Measurements from ENCODE around the gene PCBD2.
"Not testable (repeated sequence)": the region's sequence is repeated elsewhere in the genome, so short reads cannot be mapped to it uniquely, and the experiment has no call there.

PCBD2 gene

DNA sequence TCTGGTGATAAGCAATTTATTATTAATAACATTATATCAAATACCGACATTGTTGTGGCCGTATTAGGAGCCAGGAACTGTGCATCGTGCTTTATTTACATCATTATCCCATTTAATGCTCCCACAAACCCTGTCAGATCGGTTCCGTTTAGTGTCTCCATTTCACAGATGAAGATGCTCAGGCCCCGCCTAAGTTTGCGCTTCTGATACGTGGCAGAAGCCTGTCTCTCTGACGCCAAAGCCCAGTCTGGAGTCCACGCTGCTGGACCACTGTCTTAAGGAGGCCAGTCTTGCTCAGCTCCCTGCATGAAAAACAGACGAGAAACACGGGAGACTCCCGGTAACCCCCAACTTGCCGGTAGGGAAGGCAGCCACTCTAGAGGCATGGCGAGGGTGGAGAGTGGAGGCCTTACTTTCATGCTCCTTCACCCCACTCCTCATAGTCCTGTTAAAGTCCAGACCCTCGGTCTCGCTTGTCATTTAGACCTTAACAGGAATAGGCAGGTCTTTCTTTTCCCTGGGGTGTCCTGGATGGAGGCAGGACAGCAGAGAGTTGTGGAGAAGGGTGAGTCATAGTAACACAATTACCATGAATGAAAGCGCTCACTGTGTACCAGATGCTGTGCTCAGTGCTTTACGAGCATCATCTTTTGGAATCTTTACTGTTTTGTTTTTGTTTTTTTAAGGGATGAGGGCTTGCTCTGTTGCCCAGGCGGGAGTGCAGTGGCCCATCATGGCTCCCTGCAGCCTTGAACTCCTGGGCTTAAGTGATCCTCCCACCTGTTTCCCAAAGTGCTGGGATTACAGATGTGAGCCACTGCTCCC is 29.9 kb upstream of the PCBD2 start:
- H3K4me3 ChIP-seq (ENCODE audit: low read depth, low read length) = peak overlapping the region; percentile 97
- no peaks in the 10 kb centered on the region for H3K36me3 ChIP-seq (replicated peaks)
- in situ Hi-C loops (cut with HindIII; ENCODE audit: low pct_ligation_motif_present, low sequenced_read_pairs) = no loop called here
- DNase-seq = peak; percentile 85
- peak overlapping the region; percentile 97 for H3K27ac ChIP-seq
- TF ChIP-seq, protein P1, sequence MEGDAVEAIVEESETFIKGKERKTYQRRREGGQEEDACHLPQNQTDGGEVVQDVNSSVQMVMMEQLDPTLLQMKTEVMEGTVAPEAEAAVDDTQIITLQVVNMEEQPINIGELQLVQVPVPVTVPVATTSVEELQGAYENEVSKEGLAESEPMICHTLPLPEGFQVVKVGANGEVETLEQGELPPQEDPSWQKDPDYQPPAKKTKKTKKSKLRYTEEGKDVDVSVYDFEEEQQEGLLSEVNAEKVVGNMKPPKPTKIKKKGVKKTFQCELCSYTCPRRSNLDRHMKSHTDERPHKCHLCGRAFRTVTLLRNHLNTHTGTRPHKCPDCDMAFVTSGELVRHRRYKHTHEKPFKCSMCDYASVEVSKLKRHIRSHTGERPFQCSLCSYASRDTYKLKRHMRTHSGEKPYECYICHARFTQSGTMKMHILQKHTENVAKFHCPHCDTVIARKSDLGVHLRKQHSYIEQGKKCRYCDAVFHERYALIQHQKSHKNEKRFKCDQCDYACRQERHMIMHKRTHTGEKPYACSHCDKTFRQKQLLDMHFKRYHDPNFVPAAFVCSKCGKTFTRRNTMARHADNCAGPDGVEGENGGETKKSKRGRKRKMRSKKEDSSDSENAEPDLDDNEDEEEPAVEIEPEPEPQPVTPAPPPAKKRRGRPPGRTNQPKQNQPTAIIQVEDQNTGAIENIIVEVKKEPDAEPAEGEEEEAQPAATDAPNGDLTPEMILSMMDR (IDR thresholded peaks at IDR 0.05; ENCODE audit: low read depth, low read length, missing control alignments) = no peak
- H3K27me3 ChIP-seq (replicated peaks) = no peaks in the 10 kb centered on the region

- no peaks in the 10 kb centered on the region for H3K27me3 ChIP-seq (replicated peaks)
- H3K27ac ChIP-seq = no peak overlapping the region
- no peak for DNase-seq
- no peak overlapping the region for H3K4me3 ChIP-seq (ENCODE audit: low read depth, low read length)
- in situ Hi-C loops (cut with HindIII; ENCODE audit: low pct_ligation_motif_present, low sequenced_read_pairs) = no loop called here
- TF ChIP-seq, protein P1 (IDR thresholded peaks at IDR 0.05; ENCODE audit: low read depth, low read length, missing control alignments) = no peak
- no peaks in the 10 kb centered on the region for H3K36me3 ChIP-seq (replicated peaks)
These were observed 27.8 kb upstream of the PCBD2 start for GRCh38 chr5:134877159-134877558.

DNA sequence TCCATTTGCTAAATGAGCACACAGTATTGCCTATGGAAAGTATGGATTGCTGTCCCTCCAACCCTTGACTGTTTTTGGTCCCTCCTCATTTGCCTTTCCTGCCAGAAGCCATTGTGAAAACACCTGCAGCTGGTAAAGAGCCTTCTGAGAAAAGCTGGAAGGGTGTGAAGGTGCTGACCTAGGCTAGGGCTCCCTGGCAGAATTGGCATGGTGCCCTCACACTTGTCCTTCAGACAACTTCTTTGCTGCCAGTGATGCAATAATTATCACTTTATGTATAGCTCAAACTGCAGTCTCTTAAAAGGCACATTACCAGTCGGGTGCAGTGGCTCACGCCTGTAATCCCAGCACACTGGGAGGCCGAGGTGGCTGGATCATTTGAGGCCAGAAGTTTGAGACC is 26.5 kb upstream of the PCBD2 start:
- H3K27ac ChIP-seq = no peak overlapping the region
- no peaks in the 10 kb centered on the region for H3K27me3 ChIP-seq (replicated peaks)
- no peak overlapping the region for H3K4me3 ChIP-seq (ENCODE audit: low read depth, low read length)
- in situ Hi-C loops (cut with HindIII; ENCODE audit: low pct_ligation_motif_present, low sequenced_read_pairs) = no loop called here
- DNase-seq = no peak
- H3K36me3 ChIP-seq (replicated peaks) = no peaks in the 10 kb centered on the region
- TF ChIP-seq, protein P1 (IDR thresholded peaks at IDR 0.05; ENCODE audit: low read depth, low read length, missing control alignments) = no peak

DNA sequence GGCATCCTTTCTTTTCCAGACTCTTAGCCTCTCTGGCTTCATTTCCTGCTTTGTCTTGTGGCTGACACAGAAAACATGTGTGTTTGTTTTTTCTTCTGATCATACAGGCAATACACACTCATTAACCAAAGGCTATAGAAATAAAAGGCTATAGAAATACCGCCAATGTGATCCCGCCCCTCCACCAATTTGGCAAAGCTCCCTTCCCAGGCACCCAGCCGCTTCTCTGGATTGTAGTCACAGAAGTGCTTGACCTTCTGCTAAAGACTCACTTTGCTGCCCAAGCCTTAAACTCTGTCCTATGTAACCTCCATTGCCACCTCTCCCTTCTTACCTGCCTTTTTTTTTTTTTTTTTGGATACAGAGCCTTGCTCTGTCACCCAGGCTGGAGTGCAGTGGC is 25.5 kb upstream of the PCBD2 start:
- in situ Hi-C loops (cut with HindIII; ENCODE audit: low pct_ligation_motif_present, low sequenced_read_pairs) = no loop called here
- Histone ChIP-seq H3K27me3 (replicated peaks) (no peaks in the 10 kb centered on the region), H3K27ac (no peak overlapping the region), H3K4me3 (ENCODE audit: low read depth, low read length) (no peak overlapping the region), H3K36me3 (replicated peaks) (no peaks in the 10 kb centered on the region)
- DNase-seq = no peak
- TF ChIP-seq, protein P1 (IDR thresholded peaks at IDR 0.05; ENCODE audit: low read depth, low read length, missing control alignments) = no peak

DNA sequence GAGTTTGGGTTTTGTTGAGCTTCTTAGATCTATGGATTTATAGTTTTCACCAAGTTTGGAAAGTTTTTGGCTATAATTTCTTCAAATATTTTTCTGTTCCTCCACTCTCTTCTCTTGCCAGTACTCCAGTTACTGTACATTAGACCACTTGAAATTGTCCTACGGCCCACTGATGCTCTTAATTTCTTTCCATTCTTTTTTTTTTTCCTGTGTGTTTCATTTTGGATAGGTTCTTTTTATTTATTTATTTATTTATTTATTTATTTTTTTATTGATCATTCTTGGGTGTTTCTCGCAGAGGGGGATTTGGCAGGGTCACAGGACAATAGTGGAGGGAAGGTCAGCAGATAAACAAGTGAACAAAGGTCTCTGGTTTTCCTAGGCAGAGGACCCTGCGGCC is 24.0 kb upstream of the PCBD2 start:
- H3K27me3 ChIP-seq (replicated peaks); H3K27ac ChIP-seq; in situ Hi-C loops (cut with HindIII; ENCODE audit: low pct_ligation_motif_present, low sequenced_read_pairs): not testable (repeated sequence)

DNA sequence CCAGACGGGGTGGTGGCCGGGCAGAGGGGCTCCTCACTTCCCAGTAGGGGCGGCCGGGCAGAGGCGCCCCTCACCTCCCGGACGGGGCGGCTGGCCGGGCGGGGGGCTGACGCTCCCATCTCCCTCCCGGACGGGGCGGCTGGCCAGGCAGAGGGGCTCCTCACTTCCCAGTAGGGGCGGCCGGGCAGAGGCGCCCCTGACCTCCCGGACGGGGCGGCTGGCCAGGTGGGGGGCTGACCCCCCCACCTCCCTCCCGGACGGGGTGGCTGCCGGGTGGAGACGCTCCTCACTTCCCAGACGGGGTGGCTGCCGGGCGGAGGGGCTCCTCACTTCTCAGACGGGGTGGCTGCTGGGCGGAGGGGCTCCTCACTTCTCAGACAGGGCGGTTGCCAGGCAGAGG is 23.2 kb upstream of the PCBD2 start:
- DNase-seq; H3K27me3 ChIP-seq (replicated peaks): not testable (repeated sequence)

More for the DNA sequence above, 24.0 kb upstream of the PCBD2 start:
- H3K36me3 ChIP-seq (replicated peaks); H3K4me3 ChIP-seq (ENCODE audit: low read depth, low read length); DNase-seq: not testable (repeated sequence)

More for the DNA sequence above, 23.2 kb upstream of the PCBD2 start:
- in situ Hi-C loops (cut with HindIII; ENCODE audit: low pct_ligation_motif_present, low sequenced_read_pairs); H3K4me3 ChIP-seq (ENCODE audit: low read depth, low read length); H3K36me3 ChIP-seq (replicated peaks); H3K27ac ChIP-seq: not testable (repeated sequence)

Measured in brain microvascular endothelial cell (primary cell).